GM19438 (cell line): ENCODE data around the gene PDCD5.
"Not testable (repeated sequence)": the region's sequence is repeated elsewhere in the genome, so short reads cannot be mapped to it uniquely, and the experiment has no call there.

Experiments used
- ATAC-seq: cut with Tn5 transposase; IDR thresholded peaks from one replicate; pipeline ENCODE4 v1.9.1; 2021; ENCODE audit warnings: low read depth; ENCODE audit not compliant: unreplicated experiment

PDCD5 gene

DNA sequence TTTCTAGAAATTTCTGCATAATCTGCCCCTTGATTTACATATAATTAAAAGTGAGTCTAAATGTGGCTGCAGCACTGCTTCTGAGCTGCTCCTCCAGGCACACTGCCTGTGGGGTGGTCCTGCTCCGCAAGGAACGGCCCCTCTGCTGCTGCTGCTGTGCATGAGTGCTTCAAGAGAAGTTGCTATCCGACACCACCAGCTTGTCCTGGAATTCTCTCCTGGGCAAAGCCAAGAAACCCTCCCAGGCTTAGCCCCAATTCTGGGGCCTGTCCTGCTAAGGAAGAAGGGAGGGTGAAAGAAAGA lies 7.5 kb upstream of the PDCD5 start:
- ATAC-seq = no peak

DNA sequence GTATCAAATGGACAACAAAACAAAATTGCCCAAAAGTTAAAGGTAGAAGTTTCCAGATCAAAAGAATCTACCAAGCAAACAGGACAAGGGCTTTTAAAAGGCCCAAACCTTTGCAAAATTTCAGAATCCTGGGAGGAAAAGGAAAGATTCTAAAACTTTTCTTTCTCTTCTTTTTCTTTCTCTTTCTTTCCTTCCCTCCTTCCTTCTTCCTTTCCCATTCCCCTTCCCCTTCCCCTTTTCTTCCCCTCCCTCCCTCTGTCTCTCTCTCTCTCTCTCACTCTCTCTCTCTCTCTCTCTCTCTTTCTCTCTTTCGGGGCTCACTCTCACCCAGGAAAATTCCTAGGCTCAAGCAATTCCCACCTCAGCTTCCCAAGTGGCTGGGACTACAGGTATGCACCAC lies 4.2 kb upstream of the PDCD5 start:
- ATAC-seq = no peak

DNA sequence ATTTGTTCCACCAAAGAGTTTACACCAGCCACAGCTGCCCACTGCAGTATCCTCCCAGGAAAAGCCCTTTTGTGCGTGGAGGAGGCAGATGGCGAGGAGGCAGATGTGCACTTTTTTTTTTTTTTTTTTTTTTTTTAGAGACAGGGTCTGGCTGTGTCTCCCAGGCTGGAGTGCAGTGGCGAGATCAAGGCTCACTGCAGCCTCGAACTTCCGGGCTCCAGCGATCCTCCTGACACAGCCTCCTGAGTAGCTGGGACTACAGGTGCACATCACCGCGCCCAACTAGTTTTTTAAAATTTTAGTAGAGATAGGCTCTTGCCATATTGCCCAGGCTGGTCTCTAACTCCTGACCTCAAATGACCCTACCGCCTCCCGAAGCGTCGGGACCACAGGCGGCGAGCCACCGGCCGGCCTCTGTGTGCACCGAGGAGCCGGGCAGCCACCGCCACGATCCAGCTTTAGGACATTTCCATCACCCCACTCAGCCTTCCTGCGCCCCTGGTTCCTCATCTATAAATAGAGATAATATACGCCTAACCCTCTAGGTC lies 563 bp upstream of the PDCD5 start:
- ATAC-seq = peak; percentile 15

DNA sequence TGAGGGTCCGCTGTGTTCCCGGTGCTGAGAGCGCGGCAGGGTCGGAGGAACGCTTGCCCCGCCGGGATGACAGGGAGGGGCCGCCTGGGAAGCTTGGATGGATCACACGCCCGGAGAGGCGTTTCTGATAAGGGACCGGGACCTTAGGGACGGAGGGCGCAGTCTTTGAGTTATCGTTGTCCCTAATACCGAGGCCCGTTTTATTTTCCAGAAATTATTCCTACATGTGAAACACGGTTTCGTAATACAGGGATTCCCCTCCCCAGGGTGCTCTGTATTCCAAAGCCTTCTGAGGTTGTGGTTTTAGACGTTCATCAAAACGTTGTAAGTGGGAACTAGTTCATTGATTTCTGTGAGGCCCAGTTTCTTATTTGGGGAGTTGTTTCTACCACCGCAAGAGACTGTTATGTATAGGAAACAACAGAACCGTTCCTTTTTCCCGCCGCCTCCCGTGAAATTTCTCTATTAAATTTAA lies 752 bp downstream of the PDCD5 start:
- ATAC-seq = no peak

DNA sequence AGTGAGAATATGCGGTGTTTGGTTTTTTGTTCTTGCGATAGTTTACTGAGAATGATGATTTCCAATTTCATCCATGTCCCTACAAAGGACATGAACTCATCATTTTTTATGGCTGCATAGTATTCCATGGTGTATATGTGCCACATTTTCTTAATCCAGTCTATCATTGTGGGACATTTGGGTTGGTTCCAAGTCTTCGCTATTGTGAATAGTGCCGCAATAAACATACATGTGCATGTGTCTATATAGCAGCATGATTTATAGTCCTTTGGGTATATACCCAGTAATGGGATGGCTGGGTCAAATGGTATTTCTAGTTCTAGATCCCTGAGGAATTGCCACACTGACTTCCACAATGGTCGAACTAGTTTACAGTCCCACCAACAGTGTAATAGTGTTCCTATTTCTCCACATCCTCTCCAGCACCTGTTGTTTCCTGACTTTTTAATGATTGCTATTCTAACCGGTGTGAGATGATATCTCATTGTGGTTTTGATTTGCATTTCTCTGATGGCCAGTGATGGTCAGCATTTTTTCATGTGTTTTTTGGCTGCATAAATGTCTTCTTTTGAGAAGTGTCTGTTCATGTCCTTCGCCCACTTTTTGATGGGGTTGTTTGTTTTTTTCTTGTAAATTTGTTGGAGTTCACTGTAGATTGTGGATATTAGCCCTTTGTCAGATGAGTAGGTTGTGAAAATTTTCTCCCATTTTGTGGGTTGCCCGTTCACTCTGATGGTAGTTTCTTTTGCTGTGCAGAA lies 6.9 kb downstream of the PDCD5 start:
- not testable (repeated sequence) for ATAC-seq

DNA sequence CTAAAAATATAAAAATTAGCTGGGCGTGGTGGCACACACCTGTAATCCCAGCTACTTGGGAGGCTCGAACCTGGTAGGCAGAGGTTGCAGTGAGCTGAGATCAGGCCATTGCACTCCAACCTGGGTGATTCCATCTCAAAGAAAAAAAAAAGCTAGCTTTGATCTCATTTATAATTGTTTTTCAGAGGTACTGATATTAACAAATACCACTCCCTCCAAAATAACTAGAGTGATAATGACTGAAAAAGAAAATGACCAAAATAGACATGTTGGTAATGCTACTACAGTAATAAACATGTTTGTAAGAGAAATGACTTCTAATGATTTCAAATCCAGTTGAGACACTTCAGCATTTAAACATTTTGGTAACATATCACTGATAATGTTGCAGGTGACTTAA lies 13.0 kb downstream of the PDCD5 start:
- no peak for ATAC-seq

DNA sequence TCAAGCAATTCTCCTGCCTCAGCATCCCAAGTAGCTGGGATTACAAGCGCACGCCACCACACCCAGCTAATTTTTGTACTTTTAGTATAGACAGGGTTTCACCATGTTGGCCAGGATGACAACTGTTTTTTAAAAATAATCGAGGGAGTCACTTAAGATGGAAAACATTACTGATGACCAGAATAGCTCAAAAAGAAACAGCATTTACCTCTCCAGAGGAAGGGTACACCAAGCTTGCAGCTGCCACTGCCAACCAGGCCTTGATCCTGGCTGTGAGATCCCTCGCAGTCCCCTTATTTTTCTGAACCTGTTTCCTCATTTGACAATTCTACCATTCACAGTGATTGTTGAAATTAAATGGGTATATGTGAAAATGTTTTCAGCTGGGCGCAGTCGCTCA lies 14.5 kb downstream of the PDCD5 start:
- no peak for ATAC-seq

DNA sequence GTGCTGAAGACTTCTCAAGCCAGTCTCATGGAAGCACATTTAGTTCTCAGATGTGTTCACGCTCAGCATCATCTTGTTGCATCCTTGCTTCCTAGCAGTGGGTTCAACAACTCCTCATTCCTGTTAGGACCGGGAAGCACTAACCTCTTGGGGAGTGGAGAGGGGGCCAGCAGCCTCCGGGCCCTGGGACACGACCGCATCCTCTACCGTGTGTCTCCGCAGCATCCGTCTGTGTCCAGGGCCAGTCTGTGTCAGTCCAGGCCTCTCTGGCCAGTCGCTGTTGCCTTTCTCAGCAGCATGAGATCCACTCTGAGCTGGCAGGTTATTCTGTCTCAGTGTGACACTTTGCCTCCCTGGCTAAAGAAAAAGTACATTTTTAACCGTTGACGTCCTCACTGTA lies 17.0 kb downstream of the PDCD5 start:
- no peak for ATAC-seq

DNA sequence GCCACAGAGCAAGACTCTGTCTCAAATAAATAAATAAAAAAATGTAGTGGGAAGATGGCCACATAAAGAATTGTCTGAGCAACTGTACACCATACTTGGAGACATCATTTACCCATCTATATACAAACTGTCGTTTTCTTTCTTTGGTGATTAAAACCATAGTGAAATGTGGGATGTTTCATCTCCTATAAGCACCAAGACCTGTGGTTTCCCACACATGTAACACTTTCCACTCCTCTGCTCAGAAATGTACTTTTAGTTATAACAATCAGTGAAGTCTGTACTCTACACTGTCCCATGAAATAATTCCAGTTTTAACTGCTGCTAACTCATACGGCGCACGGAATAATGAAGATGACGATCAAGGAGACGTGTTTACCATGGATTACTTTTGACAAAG lies 18.3 kb downstream of the PDCD5 start:
- ATAC-seq = no peak

DNA sequence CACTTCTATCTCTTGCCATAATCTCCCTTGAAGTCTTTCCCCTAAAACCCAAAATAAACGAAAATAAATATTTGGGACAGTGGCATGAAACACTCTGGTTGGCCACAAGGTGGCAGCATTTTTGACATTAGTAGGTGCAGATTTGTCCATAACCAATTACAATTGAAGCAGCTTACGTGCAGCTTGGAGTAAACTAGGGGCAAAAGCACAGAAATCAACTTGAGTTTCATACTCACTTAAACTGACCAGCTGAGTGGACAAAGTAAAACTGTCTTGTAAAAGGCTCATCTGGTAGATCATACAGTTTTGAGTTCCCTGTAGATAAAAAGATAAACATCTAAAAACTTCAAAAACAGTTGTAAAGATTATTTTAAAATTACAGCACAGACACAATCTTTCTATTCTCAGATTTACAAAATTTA lies 18.8 kb downstream of the PDCD5 start:
- no peak for ATAC-seq

DNA sequence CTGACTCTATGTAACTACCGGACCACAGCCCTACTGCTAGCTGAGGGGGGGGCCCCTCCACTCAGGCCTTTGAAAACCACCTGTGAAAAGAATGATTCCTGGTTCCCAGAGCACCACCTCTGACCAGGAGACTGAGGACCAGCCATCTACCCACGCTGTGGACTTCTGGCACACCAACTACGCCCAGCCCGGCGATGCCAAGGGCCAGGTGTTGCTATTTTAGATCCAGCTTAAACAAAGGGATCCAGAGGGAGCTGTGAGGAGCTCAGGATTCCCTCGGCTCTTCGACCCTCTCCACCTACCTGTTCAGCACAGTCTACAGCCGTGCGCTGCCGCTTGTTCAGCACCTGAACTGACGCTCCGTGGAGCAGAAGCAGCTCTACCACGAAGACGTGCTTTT lies 23.0 kb downstream of the PDCD5 start:
- ATAC-seq = no peak

DNA sequence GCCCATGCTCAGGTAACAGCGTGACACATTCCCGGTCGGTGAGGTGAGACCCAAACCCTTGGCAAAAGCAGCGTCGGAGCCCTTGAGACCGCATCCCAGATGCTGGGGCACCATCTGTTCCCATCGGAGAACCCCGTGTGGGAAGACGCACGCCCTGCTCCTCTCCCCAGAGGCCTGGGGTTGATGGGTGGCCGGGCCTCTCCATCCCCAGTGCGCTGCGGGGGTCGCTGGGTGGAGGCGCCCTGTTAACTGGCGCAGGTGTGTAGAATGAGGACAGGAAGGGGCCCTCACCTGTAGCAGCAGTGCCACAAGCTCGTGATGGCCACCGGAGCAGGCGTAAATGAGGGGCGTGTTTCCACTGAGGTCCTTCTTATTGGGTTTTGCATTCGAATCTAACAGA lies 24.6 kb downstream of the PDCD5 start:
- no peak for ATAC-seq

DNA sequence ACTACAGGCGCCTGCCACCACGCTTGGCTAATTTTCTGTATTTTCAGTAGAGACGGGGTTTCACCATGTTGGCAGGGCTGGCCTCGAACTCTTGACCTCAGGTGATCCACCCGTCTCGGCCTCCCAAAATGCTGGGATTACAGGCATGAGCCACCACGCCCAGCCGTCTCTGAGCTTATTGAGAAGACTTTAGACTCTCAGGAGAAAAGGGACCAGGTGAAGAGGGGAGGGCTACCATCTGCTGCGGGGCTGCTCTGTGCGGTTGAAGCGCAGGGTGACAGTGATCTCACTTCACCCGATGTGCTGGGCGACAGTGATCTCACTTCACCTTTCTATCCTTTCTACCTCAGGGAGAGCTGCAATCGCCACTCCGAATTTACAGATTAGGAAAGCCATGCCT lies 25.3 kb downstream of the PDCD5 start:
- no peak for ATAC-seq

DNA sequence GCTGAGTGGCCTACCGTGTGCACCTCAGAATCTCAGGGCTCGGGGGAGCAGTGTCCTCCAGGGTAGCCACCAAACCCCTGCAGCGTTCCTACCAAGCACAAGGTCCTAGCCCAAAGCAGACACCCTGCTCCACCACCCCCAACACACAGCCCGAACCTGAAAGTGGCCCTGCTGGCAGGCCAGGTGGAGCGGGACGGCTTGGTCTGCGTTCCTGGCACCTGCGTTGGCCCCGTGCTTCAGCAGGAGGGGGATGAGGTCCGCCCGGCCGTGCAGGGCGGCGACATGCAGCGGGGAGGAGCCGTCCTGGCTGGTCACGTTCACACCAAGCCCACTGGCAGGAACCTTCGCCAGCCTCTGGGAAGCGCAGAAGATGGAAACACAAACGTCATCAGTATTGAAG lies 26.5 kb downstream of the PDCD5 start:
- no peak for ATAC-seq

DNA sequence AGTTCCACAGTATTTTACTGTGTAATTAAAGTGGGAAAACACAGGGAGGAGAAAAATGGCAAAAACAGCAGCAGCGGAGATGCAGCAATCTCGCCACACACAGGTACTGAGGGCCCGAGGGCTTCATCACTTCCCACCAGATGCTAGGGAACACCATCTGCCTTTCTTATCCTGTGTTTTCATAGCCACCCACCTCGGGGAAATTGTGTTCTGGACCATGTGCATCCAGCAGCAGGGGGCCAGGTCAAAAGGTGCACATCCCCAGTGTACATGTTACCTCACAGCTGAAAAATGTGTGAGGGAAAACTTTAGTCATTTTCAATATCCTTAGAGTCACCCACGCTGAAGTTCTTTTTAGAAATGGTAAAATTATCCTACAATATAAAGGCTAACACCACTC lies 30.2 kb downstream of the PDCD5 start:
- no peak for ATAC-seq

DNA sequence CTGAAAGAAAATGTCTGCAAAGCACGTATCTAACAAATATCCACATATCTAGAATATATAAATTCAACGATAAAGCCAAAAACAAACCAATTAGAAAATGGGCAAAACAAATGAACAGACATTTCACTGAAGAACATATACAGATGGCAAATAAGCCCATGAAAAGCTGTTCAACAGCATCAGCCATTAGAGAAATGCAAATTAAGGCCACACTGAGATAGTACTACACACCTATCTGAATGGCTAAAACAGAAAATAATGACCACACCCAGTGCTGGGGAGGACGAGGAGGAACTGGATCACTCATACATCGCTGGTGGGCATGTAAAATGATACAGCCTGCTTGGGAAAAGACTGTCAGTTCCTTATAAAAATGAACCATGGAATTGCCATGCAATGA lies 32.0 kb downstream of the PDCD5 start:
- ATAC-seq = no peak

DNA sequence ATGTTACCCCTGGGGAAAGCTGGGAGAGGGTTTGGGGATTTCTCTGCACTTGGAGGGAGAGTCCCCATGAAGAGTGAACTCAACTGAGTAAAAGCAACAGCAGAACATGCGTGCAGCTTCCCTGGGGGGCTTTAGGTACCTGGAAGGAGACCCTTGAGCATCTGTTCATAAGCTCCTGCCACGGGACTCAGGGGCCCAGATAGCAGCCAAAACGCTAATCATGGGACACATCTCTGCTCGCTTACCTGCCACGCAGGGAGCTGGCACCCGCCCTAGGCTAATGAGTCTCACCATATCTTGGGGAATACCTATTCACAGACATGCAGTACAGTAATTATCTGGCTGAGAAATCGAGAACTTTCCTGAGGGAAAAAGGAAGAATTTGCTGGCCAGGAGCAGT lies 33.9 kb downstream of the PDCD5 start:
- ATAC-seq = no peak

DNA sequence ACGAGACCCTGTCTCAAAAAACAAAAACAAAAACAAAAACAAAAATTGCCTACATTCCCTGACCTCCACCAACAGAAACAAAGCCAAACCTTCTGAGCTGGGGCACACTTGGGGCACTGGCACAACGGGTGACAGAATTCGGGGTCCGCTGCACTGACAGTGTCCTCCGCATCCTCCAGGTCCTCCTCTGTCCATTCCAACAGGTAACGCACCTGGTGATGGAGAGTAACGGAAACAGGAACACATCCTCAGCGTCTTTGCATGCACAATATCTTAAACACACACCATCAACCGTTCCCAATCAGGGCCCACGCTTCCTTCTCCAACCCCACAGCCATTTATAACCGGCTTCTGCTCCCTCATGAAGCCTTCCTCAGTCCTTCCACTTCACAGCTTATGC lies 34.6 kb downstream of the PDCD5 start:
- no peak for ATAC-seq

DNA sequence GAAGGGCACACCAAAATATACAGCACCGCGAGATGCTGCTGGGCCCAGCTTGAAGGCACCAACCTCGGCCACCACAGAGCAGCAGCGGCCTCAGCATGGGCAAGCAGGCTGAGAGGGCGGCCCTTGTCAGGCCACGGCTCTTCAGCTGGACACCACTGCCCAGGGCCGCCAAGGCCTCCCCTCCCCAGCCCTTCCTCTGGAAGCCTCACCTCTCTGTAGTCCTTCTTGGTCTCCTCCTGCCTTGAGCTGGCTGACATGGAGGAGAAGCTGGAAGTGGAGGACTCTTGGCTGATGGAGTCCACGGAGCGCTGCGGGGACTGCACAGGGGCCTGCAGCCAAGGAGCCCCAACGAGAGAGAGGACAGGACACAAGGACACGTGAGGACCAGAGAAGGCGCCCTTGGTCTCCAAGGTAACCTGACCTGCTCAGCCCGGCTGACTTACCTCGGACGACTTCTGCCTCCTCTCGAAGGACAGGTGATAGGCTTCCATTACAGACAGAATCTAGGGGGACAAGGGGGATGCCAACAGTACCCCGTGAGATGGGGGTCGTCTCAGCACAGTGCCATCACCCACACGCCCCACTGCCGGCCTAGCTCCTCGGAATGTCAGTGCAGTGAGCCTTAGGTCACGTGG lies 38.2 kb downstream of the PDCD5 start:
- no peak for ATAC-seq

DNA sequence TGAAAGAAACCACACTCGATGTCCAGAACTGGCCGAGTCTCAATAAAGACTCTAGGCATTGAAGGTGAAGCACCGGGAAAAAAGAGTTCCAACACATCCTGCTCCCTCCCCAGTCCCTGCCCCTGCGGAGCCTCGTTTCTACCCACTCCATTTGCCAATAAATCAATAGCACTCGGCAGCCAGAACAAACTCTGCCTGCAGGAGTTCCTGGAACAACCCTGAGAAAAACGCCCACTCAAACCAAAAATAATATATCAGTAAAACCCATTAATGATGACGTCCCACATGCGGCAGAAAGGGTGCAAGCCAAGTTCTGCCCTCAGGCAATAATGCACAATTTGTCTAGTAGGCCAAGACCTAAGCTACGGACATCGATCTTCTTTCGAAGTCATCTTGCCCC lies 41.0 kb downstream of the PDCD5 start:
- no peak for ATAC-seq

DNA sequence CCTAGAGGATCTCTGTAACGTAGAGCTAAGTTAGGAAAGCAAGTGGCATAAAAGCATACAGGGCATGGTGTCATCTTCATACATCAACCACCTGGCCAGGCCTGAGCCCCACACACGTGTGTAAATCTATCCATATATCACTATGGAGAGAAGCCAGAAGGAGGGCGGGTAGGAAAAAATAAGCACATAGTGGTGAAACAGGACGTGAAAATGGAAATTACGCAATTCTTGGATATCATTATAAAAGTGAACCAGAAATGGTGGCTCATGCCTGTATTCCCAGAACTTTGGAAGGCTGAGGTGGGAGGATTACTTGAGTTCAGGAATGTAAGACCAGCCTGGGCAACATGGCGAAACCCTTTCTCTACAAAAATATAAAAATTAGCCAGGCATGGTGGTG lies 43.4 kb downstream of the PDCD5 start:
- no peak for ATAC-seq

DNA sequence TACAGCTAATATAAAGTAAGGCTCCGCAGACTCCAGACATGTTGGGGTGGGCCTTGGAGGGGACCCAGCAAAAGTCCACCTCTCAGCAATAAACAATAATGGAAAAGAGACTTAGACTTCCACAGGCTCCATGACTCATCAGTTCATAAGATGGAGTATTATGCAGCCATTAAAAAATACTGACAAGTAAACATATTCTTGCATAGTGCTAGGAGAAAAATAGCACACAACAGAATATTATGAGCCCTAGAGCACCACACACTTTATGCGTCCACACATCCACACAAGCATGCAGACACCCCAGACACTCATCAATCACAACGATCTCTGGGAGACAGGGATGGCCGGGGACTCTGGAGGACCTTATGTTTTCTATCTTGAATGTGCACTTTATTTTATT lies 46.0 kb downstream of the PDCD5 start:
- ATAC-seq = no peak
